ENCODE data around the gene PRRC2A. TPM values are rescaled to one million over a fixed set of nuclear protein-coding genes. Genes with fewer than 3 reads are reported as not detected.
A peak's percentile ranks its signal among the peaks of the same experiment; 100 is the strongest.

Gene PRRC2A
- total RNA-seq, 1 experiment from 2014 or later, result 383 TPM

DNA sequence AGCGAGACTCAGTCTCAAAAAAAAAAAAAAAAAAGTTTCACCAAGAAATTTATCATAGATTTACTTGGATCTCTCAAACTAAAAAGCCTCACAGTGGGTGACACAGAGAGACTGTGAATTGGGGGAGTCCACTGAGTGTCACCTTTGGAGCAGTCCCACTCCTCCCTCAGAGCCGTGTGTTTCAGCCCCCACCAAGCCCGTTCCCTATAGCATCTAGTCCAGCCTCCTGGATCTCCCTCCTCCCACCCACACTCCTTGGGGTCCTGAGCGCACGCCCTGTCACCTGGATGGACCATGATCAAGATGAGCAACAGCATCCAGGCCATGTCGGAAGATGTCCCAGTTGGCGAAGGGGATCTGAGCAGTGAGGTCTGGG is 28.1 kb upstream of the PRRC2A start:
- Mint-ChIP-seq H3K4me1 (peaks cover 5 to 17% of the 10 kb centered on the region in 2 experiments), H3K27me3 (ENCODE audit: low read depth) (peaks cover 5% of the 10 kb centered on the region; the same call in 1 of the 2 replicates), H3K9me3 (no peaks in the 10 kb centered on the region; a peak in 1 of 5 replicates), H3K27ac (no peak overlapping the region; a peak in 1 of 7 replicates), H3K4me3 (no peak overlapping the region; a peak in 1 of 5 replicates), H3K36me3 (ENCODE audit: insufficient read depth in 1 of 3, low read depth in 3 of 3) (no peaks in the 10 kb centered on the region)
- Histone ChIP-seq H2BK20ac (ENCODE audit: low read depth, low read length, poor library complexity, severe bottlenecking) (no peak overlapping the region), H2BK120ac (ENCODE audit: low read depth, low read length, poor library complexity, severe bottlenecking) (no peak overlapping the region), H3K23ac (ENCODE audit: insufficient read length, low read depth, low read length) (no peak overlapping the region), H3K9me3 (ENCODE audit: control insufficient read depth, low read depth, low read length) (no peaks in the 10 kb centered on the region), H3K79me1 (ENCODE audit: insufficient read depth, low read depth, low read length, poor library complexity, severe bottlenecking) (no peaks in the 10 kb centered on the region), H2BK12ac (ENCODE audit: insufficient read length, low read depth, low read length) (no peak overlapping the region), H4K8ac (replicated peaks; ENCODE audit: insufficient read length, low read depth, low read length) (no peak overlapping the region), H3K4me2 (ENCODE audit: insufficient read depth, insufficient read length, low read length) (no peak overlapping the region), H3K27ac (ENCODE audit: insufficient read length, low read depth, low read length) (no peak overlapping the region), H3K14ac (ENCODE audit: insufficient read depth, low read length) (peak overlapping the region; percentile 14; the same call in 1 of the 2 replicates), H3K79me2 (ENCODE audit: insufficient read depth, low read length) (no peaks in the 10 kb centered on the region), H3K23me2 (ENCODE audit: insufficient read length, low read depth, low read length, poor library complexity, severe bottlenecking) (peaks cover 2% of the 10 kb centered on the region), H4K20me1 (ENCODE audit: control insufficient read depth, insufficient read depth, insufficient read length) (no peaks in the 10 kb centered on the region), H3T11ph (ENCODE audit: low read length) (no peak overlapping the region), H3K9ac (ENCODE audit: extremely low read depth, insufficient read length, low read length) (no peak overlapping the region), H3K27me3 (ENCODE audit: insufficient read depth, low read length) (no peaks in the 10 kb centered on the region), H3K18ac (ENCODE audit: insufficient read length, low read depth, low read length) (no peak overlapping the region), H2AFZ (ENCODE audit: low read length) (no peak overlapping the region), H2BK15ac (ENCODE audit: low read depth, low read length) (no peak overlapping the region), H3K4ac (ENCODE audit: low read depth, low read length) (no peak overlapping the region), H3K4me1 (ENCODE audit: insufficient read depth, low read length) (no peaks in the 10 kb centered on the region; the same call in 1 of the 2 replicates), H2AK5ac (ENCODE audit: insufficient read length, low read length) (no peak overlapping the region), H2BK5ac (ENCODE audit: insufficient read length, low read length) (no peak overlapping the region), H3K56ac (ENCODE audit: insufficient read length, low read depth, low read length) (no peak overlapping the region), H4K91ac (ENCODE audit: insufficient read length, low read depth, low read length) (no peak overlapping the region), H4K5ac (ENCODE audit: insufficient read length, low read depth, low read length) (no peak overlapping the region)
- no CpG with 5 or more reads among the region's 7 CpGs for WGBS (ENCODE audit: extremely low coverage, insufficient read length, low lambda C conversion rate)
- TF ChIP-seq, protein P1, sequence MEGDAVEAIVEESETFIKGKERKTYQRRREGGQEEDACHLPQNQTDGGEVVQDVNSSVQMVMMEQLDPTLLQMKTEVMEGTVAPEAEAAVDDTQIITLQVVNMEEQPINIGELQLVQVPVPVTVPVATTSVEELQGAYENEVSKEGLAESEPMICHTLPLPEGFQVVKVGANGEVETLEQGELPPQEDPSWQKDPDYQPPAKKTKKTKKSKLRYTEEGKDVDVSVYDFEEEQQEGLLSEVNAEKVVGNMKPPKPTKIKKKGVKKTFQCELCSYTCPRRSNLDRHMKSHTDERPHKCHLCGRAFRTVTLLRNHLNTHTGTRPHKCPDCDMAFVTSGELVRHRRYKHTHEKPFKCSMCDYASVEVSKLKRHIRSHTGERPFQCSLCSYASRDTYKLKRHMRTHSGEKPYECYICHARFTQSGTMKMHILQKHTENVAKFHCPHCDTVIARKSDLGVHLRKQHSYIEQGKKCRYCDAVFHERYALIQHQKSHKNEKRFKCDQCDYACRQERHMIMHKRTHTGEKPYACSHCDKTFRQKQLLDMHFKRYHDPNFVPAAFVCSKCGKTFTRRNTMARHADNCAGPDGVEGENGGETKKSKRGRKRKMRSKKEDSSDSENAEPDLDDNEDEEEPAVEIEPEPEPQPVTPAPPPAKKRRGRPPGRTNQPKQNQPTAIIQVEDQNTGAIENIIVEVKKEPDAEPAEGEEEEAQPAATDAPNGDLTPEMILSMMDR (conservative IDR thresholded peaks at IDR 0.05), result no peak
- no peak for DNase-seq

All from H9 (cell line).